ENCODE measurements around the gene RBM46.
A peak's percentile ranks its signal among the peaks of the same experiment; 100 is the strongest.

- TF ChIP-seq CTCF (IDR thresholded peaks at IDR 0.05) (peak in 4 of 6 experiments; percentile 29 to 75 (median 64)), POLR2A (IDR thresholded peaks at IDR 0.05) (no peak)
Measured at GRCh38 chr4:154779362-154779947, 1.6 kb upstream of the RBM46 start.
